KBM-7 (cell line): ENCODE data around the gene UBE2V1.
"Not testable (repeated sequence)": the region's sequence is repeated elsewhere in the genome, so short reads cannot be mapped to it uniquely, and the experiment has no call there.

ENCODE experiments used
- DNase-seq: peaks from one replicate; pipeline ENCODE4 v3.0.0-alpha.2; 2015
- in situ Hi-C: fragments of 300-500 bp; cut with MboI; formaldehyde crosslinking; loops from 2 replicates; pipeline ENCODE4 v1.14.3; 2020; ENCODE audit warnings: low sequenced_read_pairs, low pct_unique_long_range_greater_than_20kb, mixed read lengths

The UBE2V1 gene

GRCh38 chr20:50071039-50071888 is 41.7 kb downstream of the UBE2V1 start:
- in situ Hi-C loops: no loop called here
- DNase-seq: peak; percentile 92

- in situ Hi-C loops: no loop called here
- DNase-seq: no peak
These were observed 42.6 kb downstream of the UBE2V1 start for GRCh38 chr20:50070361-50070760.

GRCh38 chr20:50068041-50068651 is 44.8 kb downstream of the UBE2V1 start:
- DNase-seq: no peak
- in situ Hi-C loops: no loop called here

GRCh38 chr20:50067461-50067860 is 45.5 kb downstream of the UBE2V1 start:
- no peak for DNase-seq
- in situ Hi-C loops: no loop called here

GRCh38 chr20:50067018-50067417 is 45.9 kb downstream of the UBE2V1 start:
- in situ Hi-C loops: no loop called here
- DNase-seq: no peak

- in situ Hi-C loops: no loop called here
- DNase-seq: no peak
These were observed 46.7 kb downstream of the UBE2V1 start for GRCh38 chr20:50066161-50066834.

- DNase-seq: no peak
- in situ Hi-C loops: no loop called here
These were observed 47.7 kb downstream of the UBE2V1 start for GRCh38 chr20:50065325-50065615.

GRCh38 chr20:50063763-50064162 is 49.2 kb downstream of the UBE2V1 start:
- DNase-seq, in situ Hi-C loops: not testable (repeated sequence)

GRCh38 chr20:50062006-50062838 is 50.7 kb downstream of the UBE2V1 start:
- DNase-seq: no peak

GRCh38 chr20:50061151-50062005 is 51.6 kb downstream of the UBE2V1 start:
- no peak for DNase-seq
- in situ Hi-C loops: no loop called here

More at GRCh38 chr20:50062006-50062838, 50.7 kb downstream of the UBE2V1 start:
- in situ Hi-C loops: no loop called here

- peak; percentile 35 for DNase-seq
- in situ Hi-C loops: no loop called here
These were observed 54.1 kb downstream of the UBE2V1 start for GRCh38 chr20:50058662-50059402.

- no peak for DNase-seq
- in situ Hi-C loops: no loop called here
These were observed 55.3 kb downstream of the UBE2V1 start for GRCh38 chr20:50057714-50058053.

- no peak for DNase-seq
- in situ Hi-C loops: no loop called here
These were observed 55.8 kb downstream of the UBE2V1 start for GRCh38 chr20:50056951-50057713.

- in situ Hi-C loops: no loop called here
These were observed 56.5 kb downstream of the UBE2V1 start for GRCh38 chr20:50056408-50056926.

GRCh38 chr20:50055524-50056083 is 57.3 kb downstream of the UBE2V1 start:
- no peak for DNase-seq
- in situ Hi-C loops: no loop called here

More at GRCh38 chr20:50056408-50056926, 56.5 kb downstream of the UBE2V1 start:
- DNase-seq: no peak

- in situ Hi-C loops: no loop called here
- DNase-seq: no peak
These were observed 58.1 kb downstream of the UBE2V1 start for GRCh38 chr20:50054626-50055511.
